CD4-positive, alpha-beta T cell treated with Interleukin-10 for 1 hour (primary cell): ENCODE results near the gene EXTL2.
"Not testable (repeated sequence)": the region's sequence is repeated elsewhere in the genome, so short reads cannot be mapped to it uniquely, and the experiment has no call there.

ENCODE experiments used
- DNase-seq: peaks from one replicate; pipeline ENCODE4 v3.0.0-alpha.2; 2020

EXTL2 gene

DNA sequence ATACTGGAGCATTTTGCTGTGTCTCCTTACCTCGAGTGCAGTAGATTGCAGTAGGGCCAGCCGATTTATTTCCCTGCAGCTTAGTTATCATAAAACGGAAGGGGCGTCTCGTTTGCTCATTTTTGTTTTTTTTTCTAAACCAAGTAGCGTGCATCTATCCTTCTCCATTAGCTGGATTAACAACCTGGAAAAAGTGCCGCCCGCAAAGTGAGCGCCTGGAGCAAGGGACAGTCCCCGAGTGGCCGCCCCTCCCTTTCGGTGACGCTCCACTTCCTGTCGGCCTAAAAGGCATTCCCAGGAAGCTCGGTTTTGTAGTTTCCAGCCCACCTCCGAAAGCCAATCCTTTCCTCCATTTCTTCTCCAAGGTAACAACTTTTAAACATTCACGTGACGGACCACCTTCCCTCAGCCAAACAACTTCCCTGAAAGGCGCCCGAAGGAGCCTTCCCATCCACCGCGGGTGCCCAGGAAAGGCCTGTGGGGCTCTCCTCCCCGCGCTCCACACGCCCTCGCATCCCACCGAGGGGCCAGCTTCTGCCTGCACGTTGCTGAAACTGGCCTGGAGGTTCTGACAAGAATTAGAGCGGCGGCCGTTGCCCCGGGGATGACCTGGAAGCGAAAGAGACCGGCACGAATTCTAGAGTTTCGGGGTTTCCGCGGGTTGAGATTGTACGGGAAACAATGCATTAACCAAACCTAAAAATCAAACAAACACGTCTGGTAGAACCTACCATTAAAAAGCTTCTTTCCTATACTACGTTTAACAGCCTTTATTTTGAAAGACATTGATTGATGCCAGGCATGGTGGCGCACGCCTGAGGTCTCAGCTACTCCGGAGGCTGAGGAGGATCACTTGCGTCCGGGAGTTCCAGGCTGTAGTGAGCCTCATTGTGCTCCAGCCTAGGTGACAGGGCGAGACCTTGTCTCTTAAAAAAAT, at the start of gene EXTL2:
EXTL2 (minus strand) TSS at position 240 of the 937 bp plus-strand sequence. CDS start 6,085 bp downstream, outside the sequence.
- DNase-seq, result peak; percentile 65

- no peak for DNase-seq
Measured at GRCh38 chr1:100943533-100943932, 48.9 kb upstream of the EXTL2 start.

DNA sequence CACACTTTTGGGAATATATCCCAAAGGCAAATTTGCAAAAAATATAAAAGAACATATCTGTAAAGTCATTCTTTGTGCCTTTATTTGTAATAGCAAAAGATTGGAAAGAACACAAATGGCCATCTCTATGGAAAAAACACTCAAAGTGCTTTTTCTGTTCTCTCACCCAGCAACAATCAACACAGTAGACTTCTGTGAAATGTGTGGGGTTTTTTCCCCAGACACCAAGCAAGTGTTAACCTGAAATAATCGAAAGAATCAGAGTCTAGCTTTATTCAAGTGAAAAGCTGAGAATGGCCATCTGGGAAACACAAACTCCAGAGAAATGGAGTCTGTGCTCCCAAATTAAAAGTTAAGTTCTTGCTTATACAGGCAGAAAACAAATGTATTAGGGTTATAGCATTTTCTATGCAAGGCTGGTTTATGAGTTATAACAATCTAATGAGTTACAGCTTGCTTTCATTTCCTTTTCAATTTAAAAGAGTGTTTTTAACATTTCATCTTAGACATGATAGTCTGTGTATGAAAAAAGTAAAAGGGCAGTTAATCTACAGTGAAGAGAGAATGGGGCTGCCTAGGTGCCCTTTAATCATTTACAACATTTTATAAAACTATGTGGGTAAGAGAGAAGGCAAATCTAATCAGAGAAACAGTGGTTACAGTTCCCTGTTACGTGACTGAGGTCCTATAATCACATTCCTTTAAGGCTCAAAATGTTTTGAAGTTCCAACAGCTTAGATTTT, 47.8 kb upstream of the EXTL2 start:
- DNase-seq, result no peak

GRCh38 chr1:100941580-100942216, 47.1 kb upstream of the EXTL2 start:
- DNase-seq, result no peak

DNA sequence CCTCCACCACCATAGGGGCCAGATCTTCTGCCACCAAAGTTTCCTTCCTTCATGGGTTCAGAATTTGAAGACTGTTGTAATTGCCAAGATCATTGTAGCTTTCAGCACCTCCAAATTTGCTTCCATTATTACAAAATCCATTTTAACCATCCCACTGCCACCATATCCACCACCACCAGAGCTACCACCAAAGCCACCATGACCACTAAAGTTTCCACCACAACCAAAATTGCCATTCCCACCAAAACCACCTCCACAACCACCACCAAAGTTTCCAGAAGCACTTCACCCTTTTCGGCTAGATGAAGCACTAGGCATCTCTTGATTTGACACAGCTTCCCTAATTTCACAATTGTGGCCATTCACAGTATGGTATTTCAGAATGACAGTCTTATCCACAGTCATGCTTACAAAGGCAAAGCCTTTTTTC, 46.5 kb upstream of the EXTL2 start:
- DNase-seq, result no peak

GRCh38 chr1:100936194-100936967, 41.7 kb upstream of the EXTL2 start:
- DNase-seq, result no peak

DNA sequence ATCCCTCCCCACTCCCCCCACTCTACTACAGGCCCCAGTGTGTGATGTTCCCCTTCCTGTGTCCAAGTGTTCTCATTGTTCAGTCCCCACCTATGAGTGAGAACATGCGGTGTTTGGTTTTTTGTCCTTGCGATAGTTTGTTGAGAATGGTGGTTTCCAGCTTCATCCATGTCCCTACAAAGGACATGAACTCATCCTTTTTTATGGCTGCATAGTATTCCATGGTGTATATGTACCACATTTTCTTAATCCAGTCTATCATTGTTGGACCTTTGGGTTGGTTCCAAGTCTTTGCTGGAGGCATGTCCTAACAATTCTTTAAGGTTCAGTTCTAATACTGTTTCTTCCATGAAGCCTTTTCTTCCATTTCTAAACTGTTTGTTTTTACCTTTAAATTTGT, 38.9 kb upstream of the EXTL2 start:
- DNase-seq, result not testable (repeated sequence)

DNA sequence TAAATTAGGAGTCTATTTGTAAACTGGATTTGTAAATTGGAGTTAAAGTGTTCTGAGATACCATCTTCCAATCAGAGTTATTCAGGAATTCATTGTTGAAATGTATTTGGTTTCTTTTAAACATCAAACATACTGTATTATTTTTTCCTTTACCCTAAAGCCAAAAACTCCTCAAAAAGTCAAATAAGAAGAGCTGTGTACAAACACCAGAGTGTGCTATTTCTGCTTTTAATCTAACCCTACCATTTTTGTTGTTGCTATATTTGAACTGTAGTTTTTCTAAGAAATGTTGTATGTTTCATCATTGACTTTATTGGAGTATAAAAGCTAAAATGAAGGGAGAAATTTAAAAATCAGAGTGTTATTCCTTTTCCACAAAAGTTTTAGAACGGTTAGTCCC, 37.1 kb upstream of the EXTL2 start:
- no peak for DNase-seq

DNA sequence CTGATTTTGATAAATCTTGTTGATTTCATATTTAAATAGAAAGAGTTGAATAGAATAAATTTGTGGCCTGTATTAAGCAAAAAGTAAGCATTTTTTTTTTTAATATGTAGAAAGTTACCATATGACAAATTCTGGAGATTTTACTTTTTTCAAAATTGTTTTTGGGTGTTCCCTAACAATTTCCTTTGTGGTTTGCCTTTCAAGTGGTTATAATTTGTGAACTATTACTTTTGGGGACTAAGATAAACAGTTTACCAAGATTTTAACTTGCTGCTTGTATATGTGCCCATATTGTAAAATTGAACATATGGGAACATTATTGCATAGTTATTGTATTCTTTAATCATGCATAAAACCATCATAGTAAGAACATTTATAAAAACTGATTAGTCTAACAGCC, 35.9 kb upstream of the EXTL2 start:
- peak; percentile 49 for DNase-seq

GRCh38 chr1:100928128-100928527, 33.5 kb upstream of the EXTL2 start:
- DNase-seq, result peak; percentile 43

DNA sequence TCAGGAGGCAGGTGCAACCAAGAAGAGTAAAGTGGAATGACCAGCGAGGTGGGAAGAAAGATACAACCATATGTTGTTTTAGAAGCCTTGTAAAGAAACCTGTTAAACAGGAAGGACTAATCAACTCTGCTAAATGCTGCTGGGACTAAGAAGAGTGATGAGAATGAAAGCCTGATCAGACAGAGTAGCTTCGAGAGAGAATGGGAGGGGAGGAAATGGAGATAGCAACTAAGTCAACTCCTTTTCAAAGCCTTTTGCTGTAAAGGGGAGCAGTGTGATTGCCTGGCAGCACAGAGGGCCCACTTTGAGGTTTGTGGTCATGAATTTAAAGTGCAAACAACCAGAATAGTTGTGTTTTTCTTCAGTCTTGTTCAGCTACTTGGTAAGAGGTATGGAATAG, 32.6 kb upstream of the EXTL2 start:
- peak; percentile 76 for DNase-seq

DNA sequence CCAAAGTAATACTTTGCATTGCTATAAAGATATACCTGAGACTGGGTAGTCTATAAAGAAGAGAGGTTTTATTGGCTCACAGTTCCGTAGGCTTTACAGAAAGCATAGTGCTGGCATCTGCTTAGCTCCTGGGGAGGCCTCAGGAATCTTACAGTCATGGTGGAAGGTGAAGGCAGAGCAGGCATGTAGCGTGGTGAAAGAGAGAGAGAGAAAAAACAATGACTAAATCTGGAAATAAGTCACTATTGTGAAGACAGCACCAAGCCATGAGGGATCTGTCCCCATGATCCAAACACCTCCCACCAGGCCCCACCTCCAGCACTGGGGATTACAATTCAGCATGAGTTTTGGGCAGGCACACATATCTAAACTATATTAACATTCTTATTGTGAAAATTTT, 31.6 kb upstream of the EXTL2 start:
- no peak for DNase-seq

DNA sequence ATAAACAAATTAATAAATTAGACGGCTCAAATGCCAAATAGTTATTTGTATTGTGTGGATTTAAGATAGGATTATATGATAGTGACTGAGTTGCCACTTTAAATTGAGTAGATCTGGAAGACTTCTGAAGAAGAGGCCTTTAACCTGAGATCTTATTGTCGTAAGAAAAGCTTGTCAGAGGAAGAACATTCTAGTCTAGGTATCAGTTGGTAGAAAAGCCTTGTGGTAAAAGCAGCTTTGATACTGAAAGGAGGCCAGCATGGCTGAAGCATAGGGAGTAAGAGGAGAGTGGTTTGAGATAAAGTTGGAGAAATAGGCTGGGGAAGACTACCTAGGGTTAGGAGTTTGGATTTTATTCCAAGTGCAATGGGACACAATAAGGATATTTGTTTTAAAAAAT, 30.3 kb upstream of the EXTL2 start:
- no peak for DNase-seq

DNA sequence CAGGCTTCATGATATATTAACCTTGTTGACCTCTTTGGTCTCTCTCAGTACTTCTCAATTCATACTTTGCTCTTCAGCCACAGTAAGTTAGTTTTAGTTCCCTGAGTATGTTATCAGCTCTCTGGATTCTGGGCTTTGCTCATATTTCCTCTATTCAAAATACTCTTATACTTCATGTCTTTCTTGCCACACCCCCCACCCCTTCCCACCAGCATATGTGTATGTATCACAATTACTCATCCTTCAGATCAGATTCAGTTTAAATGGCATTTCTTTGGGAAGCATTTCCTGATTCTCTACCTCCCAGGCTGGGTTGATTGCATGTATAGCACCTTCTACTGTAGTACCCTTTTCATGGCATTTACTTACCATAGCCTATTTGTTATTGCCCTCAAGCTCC, 29.6 kb upstream of the EXTL2 start:
- DNase-seq, result no peak

DNA sequence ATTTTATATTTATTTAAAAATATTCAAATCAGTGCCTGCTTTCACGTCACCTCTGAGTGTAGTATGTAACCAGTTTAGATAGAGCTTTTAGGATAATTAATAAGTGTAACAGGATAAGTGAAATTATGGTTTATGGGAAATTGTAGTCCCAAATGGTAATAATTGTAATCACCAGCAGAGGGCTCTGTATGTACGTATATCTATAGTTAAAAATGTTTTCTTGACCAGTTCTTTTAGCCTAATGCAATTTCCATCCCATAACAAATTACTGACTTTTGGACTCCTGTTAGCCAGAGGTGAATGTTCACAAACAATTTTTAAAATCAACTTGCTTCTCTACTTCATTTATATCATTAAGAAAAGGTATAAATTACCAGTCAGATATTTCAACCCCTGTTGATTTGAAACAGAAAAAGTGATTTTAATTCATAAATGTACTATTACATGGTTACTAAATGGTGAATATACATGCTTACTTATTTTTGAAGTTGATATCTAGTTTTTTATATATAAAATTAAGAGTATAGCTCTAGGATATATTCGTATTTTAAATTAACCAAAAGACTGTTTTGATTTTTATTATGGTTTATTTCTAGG, 26.6 kb upstream of the EXTL2 start:
- DNase-seq, result peak; percentile 72

DNA sequence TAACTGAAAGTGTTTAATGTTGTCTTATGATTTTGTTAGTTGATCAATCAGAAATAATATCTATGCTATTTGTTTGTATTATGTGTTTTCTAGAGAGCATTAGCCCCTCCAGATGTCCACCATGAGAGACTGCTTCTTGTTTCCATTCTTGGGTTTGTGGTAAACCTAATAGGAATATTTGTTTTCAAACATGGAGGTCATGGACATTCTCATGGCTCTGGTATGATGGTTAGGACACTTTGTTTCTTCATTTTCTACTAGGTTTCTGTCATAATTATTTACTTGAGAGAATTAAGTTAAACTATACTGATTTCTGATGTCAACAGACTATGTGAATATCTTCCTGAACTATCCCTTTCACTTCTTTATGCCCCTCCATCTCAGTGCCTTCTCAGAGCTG, 17.4 kb upstream of the EXTL2 start:
- no peak for DNase-seq

DNA sequence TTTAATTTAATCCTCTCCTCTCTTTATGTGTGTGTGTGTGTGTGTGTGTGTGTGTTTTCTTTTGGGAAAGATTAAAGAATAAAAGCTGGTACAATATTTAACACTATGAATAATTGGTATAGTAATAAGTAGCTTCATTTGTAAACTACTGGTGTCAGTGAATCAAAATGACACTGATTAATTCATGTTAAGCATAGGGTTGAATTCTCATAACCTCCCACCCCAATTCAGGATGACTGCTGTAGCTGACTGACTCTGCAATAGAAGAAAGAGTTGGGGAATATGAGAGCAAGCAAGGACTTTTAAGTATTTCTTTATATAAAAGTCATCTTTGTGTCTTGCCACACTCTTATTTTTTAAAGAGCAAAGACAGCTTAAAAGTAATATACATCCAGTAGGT, 14.4 kb upstream of the EXTL2 start:
- no peak for DNase-seq

DNA sequence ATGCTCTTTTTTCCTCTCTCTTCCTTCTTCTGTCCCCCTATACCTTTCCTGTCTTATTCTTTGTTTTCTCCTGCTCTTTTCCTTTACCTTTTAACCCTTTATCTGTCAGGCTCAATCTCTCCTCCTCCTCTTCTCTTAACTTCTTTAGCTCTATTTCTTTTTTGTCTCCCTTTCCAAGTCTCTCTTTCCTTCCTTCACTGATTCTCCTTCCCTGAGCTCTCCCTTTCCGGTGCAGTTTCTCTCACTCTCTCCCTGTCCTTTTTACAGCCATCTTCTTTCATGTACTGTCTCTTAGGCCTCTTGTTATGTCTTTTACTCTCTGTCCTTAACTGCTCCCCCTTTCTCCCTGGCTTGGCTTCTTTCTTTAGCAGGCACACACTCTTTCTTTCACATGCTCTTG, 13.2 kb upstream of the EXTL2 start:
- DNase-seq, result no peak

GRCh38 chr1:100905181-100905580, 10.5 kb upstream of the EXTL2 start:
- DNase-seq, result no peak

DNA sequence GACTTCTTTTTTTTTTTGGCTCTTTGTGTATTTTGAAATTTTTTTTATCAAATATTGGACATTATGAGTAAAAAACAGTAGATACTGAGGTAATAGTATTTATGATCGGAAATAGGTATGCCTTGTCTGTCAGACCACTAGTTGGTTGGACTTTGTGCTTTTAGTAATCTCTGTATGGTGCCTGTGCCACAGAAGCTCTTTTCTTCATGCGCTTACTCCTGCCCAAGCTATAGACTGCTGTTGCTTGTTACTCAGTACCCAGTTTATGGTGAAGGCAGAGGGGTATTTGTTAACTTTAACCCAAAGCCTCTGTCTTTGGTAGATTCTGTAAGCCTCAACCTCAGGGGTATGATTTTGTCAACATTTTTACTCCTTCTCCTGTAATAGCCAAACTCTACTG, 9.9 kb upstream of the EXTL2 start:
- DNase-seq, result no peak

DNA sequence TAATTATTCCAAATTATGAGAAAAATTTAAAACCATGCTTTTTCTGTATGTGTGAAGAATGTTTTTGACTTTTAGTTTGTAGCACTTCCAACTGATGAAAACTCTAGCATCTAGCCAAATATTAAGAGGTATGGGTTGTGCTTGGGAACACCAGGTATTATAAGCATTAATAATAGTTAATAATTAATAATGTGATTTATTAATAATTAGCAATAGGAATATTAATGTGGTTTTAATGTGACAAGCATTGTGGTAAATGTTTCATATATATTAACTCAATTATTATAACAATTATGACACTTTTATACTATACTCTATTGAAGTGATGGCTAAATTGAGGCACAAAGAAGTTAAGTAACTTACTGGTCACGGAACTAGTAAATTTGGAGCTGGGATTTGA, 9.1 kb upstream of the EXTL2 start:
- no peak for DNase-seq

DNA sequence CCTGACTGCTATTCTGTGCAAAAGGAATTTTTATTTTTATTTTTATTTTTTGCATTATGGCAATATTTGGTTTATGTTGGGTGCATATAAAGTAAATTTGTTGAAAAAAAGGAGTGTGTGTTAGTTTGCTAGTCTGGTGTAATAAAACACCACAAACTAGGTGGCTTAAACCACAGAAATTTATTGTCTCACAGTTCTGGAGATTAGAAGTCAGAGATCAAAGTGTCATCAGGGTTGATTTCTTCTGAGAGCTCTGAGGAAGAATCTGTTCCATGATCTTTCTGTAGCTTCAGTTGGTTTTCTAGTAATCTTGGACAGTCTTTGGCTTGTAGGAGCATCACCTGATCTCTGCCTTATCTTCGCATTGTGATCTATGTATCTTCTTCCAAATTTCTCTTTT, 7.7 kb upstream of the EXTL2 start:
- no peak for DNase-seq
